Measurements from ENCODE around the gene SOD2.
"Not testable (repeated sequence)": the region's sequence is repeated elsewhere in the genome, so short reads cannot be mapped to it uniquely, and the experiment has no call there.

The SOD2 gene

DNA sequence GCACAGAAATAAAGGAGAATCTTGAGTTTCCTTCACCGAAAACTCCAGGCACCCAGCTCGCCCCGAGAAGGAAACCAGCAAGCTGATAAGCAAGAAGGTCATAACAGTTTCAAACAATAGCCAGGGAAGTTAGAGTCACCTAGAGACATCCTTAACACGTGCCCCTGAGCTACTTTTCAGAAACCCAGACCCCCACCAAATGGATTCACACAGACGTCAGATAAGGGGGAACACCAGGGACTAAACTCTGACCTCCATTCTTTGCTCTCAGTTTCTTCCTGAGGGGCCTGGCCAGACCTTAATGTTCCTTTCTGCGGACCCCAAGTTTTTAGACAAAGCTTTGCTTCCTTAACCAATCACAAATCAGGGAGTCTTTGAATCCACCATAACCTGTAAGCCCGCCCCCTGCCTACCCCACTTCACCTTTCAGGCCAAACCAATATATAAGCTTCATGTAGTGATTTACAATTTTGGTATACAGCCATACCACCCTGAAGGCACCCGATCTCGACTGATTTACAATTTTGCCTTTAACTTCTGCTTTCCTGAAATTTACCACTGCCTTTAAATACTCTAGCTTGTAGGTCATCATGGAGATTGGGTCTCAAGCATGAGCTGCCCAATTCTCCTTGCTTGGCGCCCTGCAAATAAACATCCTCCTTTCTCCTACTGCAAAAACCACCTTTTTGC, 11.7 kb downstream of the SOD2 start:
- no peak for DNase-seq

DNA sequence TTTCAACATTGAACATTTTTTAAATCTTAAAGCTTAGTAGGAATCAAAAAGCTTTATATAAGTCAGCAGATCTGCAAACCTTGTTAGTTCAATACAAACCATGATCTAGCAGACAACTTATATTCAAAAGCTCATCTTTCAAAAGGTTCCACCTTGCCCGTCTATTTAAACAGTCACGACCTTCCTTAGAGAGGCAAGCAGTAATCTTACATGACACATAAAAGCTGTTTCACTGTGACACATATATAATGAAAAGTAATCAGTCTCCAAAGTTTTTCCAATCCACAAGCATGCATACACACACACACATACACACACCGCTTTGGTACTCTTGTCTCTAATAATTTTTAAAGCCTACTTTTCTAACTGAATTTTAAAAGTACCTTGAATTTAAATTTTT, 12.9 kb downstream of the SOD2 start:
- peak; percentile 51 for DNase-seq

DNA sequence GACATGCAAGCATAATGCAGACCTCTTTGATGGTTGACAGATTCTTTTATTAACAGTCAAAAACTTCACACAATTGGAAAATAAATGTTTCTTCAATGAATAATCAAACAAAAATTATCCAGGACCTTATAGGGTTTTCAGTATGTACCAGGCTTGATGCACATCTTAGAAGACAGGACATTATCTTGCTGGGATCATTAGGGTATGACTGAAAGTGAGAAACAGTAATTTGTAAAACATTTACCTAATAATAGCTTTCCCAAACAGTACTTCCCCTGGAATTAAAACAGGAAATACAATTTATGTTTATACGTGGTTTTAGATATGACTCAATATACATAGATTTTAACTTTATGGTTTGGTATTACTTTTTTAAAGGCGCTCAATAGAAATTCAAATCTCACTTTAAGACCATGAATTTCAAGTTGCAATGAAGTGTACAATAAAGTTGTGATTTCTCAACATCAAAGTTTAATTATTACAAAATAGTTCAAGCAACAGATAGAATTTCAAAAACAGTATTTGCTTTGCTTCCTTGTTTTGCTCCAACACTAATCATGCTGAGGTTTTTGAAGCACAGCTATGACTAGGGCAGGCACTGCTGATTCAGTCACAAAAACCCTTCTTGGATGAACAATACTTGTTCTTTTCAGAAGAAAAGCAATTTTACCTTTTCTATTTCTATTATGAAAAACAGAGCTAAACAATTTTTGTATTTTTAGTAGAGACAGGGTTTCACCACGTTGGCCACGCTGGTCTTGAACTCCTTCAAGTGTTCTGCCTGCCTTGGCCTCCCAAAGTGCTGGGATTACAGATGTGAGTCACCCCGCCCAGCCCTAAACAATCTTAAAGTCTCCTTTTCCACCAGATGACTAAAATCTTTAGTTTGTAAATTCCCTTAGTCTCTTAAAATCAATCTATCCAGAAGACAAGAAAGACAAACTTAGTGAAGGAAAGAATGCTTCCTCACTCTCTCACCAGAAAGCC, 13.7 kb downstream of the SOD2 start:
- peak; percentile 72 for DNase-seq

DNA sequence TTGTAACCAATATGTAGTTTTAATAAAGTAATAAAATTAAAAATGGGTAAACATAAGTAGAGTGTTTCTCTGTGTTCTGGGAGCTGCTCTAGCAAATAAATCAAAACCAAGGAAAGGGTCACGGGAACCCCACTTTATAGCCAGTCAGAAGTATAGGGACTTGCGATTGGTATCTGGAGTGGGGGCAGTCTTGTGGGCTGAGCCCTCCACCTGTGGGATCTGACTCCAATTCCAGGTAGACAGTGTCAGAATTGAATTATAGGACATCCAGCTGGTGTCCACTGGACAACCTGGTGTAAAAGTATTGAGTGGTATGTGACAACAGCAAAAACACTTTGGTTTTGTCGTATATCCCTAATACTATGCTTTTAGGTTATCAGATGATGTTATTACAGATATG, 14.5 kb downstream of the SOD2 start:
- no peak for DNase-seq

DNA sequence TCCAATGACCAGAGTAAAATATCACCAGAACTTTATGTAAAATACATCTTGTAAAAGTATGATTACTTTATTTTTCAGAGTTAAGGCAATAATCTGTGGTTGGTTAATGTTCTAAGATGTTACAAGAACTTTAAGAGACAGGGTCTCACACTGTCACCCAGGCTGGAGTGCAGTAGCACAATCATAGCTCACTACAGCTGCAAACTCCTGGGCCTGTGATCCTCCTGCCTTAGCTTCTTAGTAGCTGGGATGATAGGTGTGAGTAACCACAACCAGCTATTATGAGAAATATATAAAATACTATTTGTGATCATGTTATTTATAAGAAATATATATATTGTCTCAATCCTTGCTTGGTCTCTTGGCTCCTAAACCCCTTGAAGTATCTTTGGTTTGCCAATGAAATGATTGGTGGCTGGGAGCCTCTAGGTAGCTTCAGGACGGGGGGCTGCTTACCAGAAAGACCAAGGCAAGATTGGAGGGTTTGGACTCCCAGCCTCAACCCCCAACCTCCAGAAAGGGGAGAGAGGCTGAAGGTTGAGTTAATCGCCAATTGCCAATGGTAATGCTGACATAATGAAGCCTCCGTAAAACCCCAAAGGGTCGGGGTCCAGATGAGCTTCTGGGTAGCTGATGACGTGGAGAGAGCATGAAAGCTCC, 15.4 kb downstream of the SOD2 start:
- no peak for DNase-seq

DNA sequence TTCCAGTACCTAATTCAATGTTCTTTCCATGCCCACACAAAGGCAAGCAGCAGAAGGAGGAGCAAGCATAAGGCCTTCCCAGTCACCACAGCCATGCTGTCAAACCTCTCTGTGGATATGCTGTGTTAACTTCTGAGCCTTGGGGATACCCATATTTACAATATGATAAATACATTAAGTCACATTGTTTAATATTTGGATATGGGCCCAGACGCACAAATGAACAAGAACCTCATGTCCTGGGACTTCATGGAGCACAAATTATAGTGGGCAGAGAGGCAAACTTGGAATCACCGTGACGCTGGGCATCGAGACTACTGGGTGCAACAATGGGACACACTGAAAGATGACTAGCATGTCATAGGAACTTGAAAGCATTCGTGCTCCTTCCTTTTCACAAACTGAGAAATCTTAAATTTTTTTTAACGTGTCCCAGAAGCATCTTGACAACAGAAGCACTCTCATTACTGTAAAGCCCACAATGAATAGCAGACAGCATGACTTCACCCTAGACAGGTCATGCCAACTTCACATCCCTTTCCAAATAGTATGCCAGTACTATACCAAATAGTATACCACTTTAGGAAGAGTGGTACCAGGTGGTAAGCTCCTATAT, 16.0 kb downstream of the SOD2 start:
- DNase-seq: no peak

DNA sequence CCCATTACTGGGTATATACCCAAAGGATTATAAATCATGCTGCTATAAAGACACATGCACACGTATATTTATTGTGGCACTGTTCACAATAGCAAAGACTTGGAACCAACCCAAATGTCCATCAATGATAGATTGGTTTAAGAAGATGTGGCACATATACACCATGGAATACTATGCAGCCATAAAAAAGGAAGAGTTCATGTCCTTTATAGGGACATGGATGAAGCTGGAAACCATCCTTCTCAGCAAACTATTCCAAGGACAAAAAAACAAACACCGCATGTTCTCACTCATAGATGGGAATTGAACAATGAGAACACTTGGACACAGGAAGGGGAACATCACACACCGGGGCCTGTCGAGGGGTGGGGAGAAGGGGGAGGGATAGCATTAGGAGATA, 16.8 kb downstream of the SOD2 start:
- DNase-seq: not testable (repeated sequence)

DNA sequence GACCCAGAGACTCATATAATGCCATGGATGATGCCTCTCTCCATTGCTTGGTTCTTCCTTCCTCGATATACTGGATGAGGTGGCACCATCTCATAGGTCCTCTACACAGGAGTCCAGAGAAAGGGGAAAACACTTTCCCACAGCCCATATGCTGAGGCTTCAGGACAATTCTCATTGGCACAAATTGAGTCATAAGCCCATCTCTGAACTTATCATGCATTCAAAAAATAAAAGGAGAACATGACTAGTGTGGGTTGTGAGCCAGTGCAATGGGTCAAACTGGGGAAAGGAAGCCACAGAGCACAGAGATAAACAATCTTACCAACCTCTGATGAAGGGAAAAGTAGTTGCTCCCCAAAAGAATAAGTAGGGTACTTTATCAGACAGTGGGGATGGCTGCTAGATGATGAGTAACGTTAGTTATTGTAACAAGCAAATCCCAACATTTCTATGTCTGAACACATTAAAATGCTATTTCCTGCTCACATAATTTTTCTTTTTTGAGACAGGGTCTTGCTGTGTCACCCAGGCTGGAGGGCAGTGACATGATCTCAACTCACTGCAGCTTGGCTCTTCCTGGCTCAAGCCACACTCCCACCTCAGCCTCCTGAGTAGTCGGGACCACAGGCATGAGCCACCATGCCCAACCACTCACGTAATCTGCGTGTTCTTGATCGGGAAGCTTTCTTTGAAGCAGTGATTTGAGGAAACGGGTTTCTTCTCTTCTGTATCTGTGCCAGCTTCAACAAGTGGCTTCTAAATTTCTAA, 27.0 kb downstream of the SOD2 start:
- no peak for DNase-seq

DNA sequence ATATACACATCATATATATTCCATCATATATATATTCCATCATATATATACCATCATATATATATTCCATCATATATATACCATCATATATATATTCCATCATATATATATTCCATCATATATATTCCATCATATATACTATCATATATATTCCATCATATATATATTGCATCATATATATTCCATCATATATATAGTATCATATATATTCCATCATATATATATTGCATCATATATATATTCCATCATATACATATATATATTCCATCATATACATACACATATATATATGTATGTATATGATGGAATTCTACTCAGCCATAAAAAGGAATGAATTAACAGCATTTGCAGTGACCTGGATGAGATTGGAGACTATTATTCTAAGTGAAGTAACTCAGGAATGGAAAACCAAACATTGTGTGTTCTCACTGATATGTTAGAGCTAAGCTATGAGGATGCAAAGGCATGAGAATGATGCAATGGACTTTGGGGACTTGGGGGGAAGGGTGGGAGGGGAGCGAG, 29.6 kb downstream of the SOD2 start:
- not testable (repeated sequence) for DNase-seq

DNA sequence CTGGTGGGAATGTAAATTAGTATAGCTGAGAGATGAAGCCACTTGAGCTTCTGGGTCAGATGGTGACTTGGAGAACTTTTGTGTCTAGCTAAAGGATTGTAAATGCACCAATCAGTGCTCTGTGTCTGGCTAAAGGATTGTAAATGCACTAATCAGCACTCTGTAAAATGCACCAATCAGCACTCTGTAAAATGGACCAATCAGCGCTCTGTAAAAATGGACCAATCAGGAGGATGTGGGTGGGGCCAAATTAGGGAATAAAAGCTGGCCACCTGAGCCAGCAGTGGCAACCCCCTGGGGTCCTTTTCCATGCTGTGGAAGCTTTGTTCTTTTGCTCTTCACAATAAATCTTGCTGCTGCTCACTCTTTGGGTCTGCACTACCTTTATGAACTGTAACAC, 31.1 kb downstream of the SOD2 start:
- DNase-seq: not testable (repeated sequence)

DNA sequence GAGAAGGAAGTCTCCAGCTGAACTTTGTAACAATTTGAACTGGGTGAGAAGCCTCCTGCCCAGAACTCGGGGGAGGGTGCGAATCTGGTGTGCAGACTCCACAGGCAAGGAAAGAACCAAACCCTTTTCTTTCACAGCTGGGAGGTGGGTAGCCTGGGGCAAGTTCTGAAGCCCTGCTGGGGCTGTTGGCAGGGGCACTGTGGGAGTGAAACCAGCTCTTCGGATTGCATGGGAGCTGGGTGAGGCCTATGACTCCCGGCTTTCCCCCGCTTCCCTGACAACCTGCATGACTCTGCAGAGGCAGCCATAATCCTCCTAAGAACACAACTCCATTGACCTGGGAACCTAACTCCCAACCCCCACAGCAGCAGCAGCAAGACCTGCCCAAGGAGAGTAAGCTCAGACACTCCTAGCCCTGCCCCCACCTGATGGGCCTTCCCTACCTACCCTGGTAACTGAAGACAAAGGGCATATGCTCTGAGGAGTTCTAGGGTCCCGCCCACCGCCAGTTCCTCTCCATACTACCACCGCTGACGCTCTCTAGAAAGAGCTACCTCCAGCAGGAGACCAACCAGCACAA, 37.5 kb downstream of the SOD2 start:
- DNase-seq: no peak

DNA sequence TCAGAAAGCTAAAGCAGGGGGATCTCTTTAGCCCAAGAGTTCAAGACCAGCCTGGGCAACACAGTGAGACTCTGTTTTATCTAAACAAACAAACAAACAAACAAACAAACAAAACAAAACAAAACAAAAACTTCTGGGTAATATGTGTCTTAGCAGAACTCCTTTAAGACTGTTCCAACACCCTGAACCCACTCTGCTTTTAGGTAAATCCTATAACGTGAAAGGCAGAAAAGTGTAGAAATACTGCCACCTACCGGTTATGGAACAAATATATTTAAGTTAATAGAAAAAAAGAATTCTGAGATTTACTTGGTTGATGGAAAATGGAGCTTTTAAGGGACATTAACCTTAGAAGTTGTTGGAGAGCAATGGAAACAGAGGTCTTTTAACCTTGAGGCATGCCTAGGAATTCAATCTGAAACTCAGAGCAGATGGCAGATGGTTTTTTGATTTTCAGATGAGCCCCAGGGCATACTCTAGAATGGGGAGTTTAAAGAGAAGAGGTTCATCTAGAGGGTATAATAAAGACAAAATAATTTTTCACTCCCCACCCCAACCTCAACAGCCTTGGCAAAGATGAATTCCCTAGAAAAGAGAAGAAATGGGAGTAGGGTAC, 38.5 kb downstream of the SOD2 start:
- peak; percentile 62 for DNase-seq

DNA sequence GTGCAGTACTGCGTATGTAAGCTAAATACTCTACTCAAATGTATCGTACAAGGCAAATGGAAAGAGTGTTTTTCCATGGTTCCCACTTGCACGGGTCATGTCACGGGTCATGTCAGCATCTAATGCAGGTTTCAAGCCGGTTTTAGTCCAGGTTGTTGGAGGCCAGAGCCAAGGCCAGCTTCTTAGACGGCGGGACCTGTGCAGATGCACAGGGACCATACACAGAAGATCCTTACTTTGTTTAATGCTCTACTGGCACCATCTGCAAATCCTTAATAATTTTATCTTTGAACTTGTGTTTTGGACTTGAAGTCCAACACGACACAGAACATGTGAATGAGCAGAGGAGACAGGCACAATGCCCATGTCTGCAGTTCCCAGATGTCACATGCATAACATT, 42.7 kb downstream of the SOD2 start:
- DNase-seq: no peak

DNA sequence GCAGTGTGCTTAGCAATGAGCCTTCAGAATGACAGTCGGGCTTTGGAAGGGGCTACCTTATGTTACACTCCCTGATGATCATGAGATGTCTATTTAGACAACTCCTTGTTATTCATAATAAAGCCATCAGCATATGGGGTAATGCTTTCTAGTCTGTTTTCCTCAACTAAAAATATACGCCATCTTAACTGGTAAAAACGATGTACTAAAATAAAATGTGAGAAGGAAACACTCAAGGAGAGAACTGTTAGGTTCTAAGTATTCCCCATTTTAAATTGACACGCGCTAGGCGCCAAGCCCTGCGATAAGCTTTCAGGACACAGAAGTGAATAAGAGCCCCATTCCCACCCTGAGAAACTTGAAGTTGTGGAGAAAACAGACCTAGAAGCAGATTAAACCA, 43.6 kb downstream of the SOD2 start:
- no peak for DNase-seq

DNA sequence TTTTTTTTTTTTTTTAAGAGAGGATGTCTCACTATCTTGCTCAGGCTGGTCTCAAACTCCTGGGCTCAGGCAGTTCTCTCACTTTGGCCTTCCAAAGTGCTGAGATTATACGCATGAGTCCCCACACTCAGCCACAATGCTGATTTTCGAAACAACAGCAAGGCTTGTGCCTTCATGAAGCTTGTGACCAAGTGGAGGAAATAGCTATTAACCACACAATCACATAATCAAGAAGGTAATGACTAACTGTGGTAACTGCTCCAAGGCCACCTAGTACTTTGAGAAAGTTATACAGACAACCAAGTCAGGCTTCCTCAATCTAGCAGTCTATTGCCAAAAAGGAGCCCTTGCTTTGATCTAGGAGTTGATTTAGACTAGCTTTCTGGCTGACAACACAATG, 46.3 kb downstream of the SOD2 start:
- DNase-seq: peak; percentile 38

DNA sequence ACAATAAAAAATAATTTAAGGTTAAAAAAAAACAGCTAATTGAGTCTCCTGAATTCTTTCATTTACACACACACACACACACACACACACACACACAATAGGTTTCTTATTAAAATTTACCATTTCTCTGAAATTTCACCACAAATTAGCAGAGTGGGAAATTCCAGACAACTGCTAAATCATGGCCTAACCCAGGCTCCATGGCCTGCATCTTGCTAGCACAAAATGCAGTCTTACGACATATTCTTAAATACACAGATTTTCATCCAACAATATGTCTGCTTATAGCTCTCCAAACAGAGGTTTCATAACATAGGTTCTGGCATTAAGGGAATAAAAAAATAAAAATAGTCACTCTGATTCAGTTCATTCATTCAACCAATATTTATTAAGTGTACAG, 46.9 kb downstream of the SOD2 start:
- DNase-seq: no peak

DNA sequence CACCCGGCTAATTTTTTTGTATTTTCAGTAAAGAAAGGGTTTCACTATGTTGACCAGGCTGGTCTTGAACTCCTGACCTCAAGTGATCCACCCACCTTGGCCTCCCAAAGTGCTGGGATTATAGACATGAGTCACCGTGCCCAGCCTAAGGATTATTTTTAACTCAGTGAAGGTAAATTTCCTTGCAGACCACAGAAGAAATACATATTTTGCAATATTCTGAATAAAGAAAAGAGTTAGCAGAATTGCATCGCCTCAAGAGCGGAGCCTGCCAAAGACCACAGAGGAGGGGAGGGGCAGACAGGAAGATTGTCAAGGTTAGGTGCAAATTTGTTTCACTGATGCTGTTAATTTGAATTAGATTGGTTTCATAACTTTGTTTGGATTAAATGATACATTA, 47.4 kb downstream of the SOD2 start:
- DNase-seq: no peak

Data from HCEC 1CT (cell line).